GM18511 (cell line): Measurements from ENCODE around the gene BSPRY.
A peak's percentile ranks its signal among the peaks of the same experiment; 100 is the strongest.
"Not testable (repeated sequence)": the region's sequence is repeated elsewhere in the genome, so short reads cannot be mapped to it uniquely, and the experiment has no call there.

ENCODE experiments used
- ATAC-seq: cut with Tn5 transposase; IDR thresholded peaks from one replicate; pipeline ENCODE4 v1.9.1; 2021; ENCODE audit warnings: mild to moderate bottlenecking, moderate library complexity; ENCODE audit not compliant: unreplicated experiment

BSPRY gene

DNA sequence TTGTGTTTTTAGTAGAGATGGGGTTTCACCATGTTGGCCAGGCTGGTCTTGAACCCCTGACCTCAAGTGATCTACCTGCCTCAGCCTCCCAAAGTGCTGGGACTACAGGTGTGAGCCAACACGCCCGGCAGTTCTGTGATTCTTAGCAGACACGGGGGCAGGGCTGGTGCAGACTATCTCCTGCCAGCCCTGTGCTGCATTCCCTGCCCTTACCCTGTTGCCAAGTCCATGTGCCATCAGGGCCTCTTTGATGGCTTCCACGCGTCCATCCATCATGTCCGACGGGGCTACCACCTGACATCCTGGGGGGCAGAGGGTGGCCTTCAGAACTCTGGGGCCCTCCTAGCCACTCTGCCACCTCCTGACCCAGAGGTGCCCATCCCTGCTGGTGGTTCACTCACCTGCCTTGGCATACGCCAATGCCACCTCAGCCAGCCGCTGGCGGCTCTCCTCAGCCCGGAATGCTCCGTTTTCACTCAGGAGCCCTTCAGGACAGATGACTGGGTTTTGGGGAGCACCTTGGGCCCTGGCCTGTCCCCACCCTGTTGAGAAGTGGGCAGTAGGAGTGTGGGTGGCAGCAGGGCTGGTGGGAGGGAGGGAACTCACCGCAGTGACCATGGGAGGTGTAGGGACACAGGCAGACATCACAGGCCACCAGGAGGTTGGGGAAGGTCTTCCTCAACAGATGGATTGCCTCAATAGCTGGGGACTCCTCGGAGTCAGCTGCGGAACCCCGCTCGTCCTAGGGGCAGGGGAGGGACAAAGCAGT, 41.0 kb downstream of the BSPRY start:
- no peak for ATAC-seq

DNA sequence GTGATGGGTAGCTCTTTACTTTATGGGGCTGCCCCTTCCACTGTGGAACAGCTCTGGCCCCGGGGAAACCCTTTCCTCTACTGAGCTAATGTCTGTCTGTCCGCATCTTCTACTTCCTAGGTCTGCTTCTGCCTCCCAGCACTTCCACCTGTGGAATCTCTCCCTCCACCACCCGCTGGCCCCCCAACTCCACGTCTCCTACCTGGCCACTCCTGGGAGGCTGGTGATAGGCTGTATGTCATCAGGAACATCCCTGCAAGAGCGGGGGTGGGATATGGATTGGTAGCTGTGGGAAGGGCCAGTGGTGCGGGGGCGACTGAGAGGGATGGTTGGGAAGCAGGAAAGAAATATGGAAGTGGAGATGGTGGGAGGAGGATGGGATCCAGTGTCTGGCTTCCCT, 42.6 kb downstream of the BSPRY start:
- no peak for ATAC-seq

DNA sequence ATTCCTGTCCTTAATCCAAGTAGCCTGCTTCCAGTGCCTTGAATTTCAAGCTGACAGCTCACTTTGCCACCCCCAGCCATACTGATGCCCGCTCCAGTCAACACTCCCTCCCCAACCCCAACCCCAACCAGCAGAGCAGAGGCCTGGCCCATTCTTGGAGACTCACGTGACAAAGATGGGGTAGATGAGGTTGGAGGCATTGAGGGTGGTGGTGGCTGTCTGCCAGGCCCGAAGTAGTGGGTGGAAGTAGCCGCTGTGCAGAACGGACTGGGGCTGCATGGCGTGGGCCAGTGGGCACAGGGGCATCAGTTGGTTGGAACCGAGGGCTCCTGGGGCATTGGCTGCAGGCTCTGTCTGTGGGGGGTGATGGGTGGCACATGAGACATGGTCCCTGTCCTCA, 43.9 kb downstream of the BSPRY start:
- ATAC-seq, result no peak

- no peak for ATAC-seq
These were observed 45.9 kb downstream of the BSPRY start for GRCh38 chr9:113395000-113395861.

GRCh38 chr9:113397203-113397631, 47.9 kb downstream of the BSPRY start:
- no peak for ATAC-seq

GRCh38 chr9:113398796-113399195, 49.5 kb downstream of the BSPRY start:
- ATAC-seq, result no peak

DNA sequence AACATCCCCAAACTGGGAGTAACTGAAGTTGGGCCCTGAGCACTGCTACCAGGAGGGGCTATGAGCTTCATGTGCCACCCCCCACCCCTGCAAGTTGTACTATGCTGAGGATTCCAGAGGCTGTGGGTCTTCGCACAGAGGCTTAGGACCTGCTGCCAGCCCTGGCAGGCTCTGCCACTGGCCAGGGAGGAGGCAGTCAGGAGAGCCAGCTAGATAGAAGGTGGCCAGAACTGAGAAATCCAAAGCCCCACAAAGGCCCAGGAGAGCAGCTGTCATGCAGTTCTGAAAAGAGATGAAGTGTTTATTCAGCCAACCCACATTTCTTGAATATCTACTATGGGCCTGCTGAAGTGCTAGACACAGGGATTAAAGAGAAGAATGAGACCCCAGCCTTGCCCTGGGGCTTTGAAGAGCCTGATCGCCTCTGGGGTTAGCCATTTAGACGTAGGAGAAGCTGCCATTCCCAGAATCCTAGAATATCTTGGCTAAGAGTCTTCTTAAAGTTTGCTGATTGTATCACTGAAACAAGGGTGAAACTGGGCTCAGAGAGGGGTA, 50.4 kb downstream of the BSPRY start:
- ATAC-seq, result no peak

DNA sequence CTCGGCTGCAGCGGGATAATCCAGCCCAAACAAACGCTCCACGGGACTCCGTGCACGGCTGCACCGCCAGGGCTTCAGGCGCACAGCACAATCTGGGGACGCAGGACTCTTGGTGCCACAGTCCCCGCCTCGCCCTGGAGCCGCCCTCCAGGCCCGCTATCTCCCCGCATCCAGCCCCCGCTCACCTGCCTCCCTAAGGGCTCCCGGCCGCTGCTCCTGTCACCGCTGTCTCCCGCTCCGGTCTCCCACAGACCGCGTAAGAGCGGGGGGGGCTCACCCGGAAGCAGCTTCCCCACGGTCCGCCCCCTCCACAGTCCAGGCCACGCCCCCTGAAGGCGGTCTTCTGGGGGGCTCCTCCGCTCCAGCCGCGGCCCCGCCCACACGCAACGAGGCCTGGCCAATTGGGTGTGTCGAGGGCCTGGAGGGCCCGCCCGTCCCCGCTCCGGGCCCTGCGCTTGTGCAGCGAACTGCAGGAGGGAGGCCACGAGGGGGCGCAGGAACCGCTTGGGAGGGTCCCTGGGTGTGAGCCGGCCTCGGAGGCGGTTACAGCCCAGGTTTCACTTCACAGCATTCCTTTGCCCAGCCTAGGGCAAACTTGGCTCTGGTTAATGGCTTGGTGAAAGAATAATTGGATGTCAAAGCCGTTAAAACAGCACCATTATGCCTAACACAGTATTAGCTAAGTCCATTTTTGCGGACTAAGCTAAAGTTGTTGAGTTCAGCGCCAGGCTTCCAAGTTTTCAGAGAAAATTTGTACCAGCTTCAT, 51.9 kb downstream of the BSPRY start, which contains the start of gene ALAD:
Gene ALAD, minus strand, starts transcription at position 258 of the 766 bp plus-strand sequence. CDS start 7,725 bp downstream, outside the sequence.
- peak; percentile 99 for ATAC-seq

- no peak for ATAC-seq
These were observed 54.3 kb downstream of the BSPRY start for GRCh38 chr9:113403646-113404045.

GRCh38 chr9:113406353-113406752, 57.0 kb downstream of the BSPRY start:
- ATAC-seq, result not testable (repeated sequence)

GRCh38 chr9:113406873-113407511, 57.7 kb downstream of the BSPRY start:
- ATAC-seq, result peak; percentile 18

GRCh38 chr9:113409481-113409880, 60.1 kb downstream of the BSPRY start:
- ATAC-seq, result no peak

- peak; percentile 7 for ATAC-seq
These were observed 60.5 kb downstream of the BSPRY start for GRCh38 chr9:113409883-113410206.

- peak; percentile 94 for ATAC-seq
These were observed 61.0 kb downstream of the BSPRY start, which contains the start of the genes C9orf43 and POLE3 for GRCh38 chr9:113410207-113410864. Gene C9orf43 (plus strand): TSS chr9:113410747. CDS start chr9:113413494, 2,747 bp downstream. Gene POLE3 (minus strand): TSS chr9:113410675. CDS start chr9:113410293, 382 bp downstream.

- peak; percentile 99 for ATAC-seq
These were observed 66.9 kb downstream of the BSPRY start for GRCh38 chr9:113416149-113416721.

DNA sequence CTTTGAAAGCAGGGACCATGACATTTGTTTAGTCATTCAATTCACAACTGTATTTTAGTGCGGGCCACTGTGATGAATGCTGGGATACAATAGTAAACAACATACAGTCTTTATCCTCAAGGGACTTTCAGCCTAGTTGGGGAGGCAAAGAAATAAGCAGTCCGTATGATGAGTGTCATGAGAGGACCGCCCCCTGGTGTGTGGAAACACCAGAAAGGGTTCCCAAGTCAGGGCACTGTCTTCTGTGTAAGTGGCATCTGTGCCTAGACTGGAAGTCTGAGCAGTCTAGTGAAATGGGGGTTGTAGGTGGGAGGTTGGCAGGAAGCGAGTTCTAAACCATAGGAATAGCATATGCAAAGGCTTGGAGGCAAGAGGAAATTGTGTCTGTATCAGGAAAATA, 68.0 kb downstream of the BSPRY start:
- ATAC-seq, result no peak
